HFF-Myc (cell line): ENCODE data around the gene CRABP1.

Experiments used
- DNase-seq: peaks from one replicate; pipeline ENCODE4 v3.0.0-alpha.2; 2011; ENCODE audit warnings: low read depth; ENCODE audit errors: extremely low read depth
- H3K4me3 ChIP-seq: replicated peaks from 2 replicates; pipeline ENCODE4 v1.5.1; 2011; ENCODE audit warnings: low read depth, mild to moderate bottlenecking, control low read depth, low read length
- CTCF ChIP-seq: IDR thresholded peaks from 2 replicates; pipeline ENCODE4 v1.5.1; 2012; ENCODE audit warnings: mild to moderate bottlenecking, low read depth, low read length, control low read depth; ENCODE audit errors: missing control alignments

Gene CRABP1

GRCh38 chr15:78353093-78353492, 12.9 kb downstream of the CRABP1 start:
- no peak for DNase-seq

GRCh38 chr15:78355177-78355576, 15.0 kb downstream of the CRABP1 start:
- H3K4me3 ChIP-seq = no peak overlapping the region
- TF ChIP-seq CTCF = no peak

More at GRCh38 chr15:78353093-78353492, 12.9 kb downstream of the CRABP1 start:
- TF ChIP-seq CTCF = no peak
- no peak overlapping the region for H3K4me3 ChIP-seq

GRCh38 chr15:78358102-78358870, 18.1 kb downstream of the CRABP1 start:
- no peak for DNase-seq
- no peak overlapping the region for H3K4me3 ChIP-seq
- TF ChIP-seq CTCF = no peak

More at GRCh38 chr15:78355177-78355576, 15.0 kb downstream of the CRABP1 start:
- DNase-seq = no peak

- no peak overlapping the region for H3K4me3 ChIP-seq
- no peak for TF ChIP-seq CTCF
- DNase-seq = no peak
Measured at GRCh38 chr15:78359041-78359808, 19.1 kb downstream of the CRABP1 start.

- no peak for TF ChIP-seq CTCF
- DNase-seq = peak; percentile 69
- H3K4me3 ChIP-seq = no peak overlapping the region
Measured at GRCh38 chr15:78360367-78360801, 20.2 kb downstream of the CRABP1 start.

- TF ChIP-seq CTCF = no peak
- DNase-seq = no peak
- no peak overlapping the region for H3K4me3 ChIP-seq
Measured at GRCh38 chr15:78360958-78361718, 21.0 kb downstream of the CRABP1 start.
